GM18526 (cell line): ENCODE results near the gene REXO5.
A peak's percentile ranks its signal among the peaks of the same experiment; 100 is the strongest.

ENCODE experiments used
- POLR2A ChIP-seq: IDR thresholded peaks from 3 replicates; pipeline ENCODE4 v1.6.1; 2011; ENCODE audit not compliant: insufficient read length; ENCODE audit errors: extremely low read depth

REXO5 gene

GRCh38 chr16:20806168-20807050 lies at the start of gene REXO5, which contains the start of gene ERI2:
TSS of gene REXO5 (plus strand) at chr16:20806527. CDS start at chr16:20806954, 427 bp downstream.
TSS of gene ERI2 (minus strand) at chr16:20806472. CDS start at chr16:20806430, 42 bp downstream.
- TF ChIP-seq POLR2A = no peak

GRCh38 chr16:20760346-20760745 lies 46.0 kb upstream of the REXO5 start:
- no peak for TF ChIP-seq POLR2A

GRCh38 chr16:20761175-20761574 lies 45.2 kb upstream of the REXO5 start:
- no peak for TF ChIP-seq POLR2A

GRCh38 chr16:20762404-20763123 lies 43.8 kb upstream of the REXO5 start:
- no peak for TF ChIP-seq POLR2A

- TF ChIP-seq POLR2A = peak; percentile 45
Measured at GRCh38 chr16:20763461-20764232, 42.7 kb upstream of the REXO5 start, which contains the start of gene ACSM3. TSS of gene ACSM3 (plus strand) at chr16:20764014. CDS start at chr16:20770035, 6,021 bp downstream.

GRCh38 chr16:20765732-20766131 lies 40.6 kb upstream of the REXO5 start:
- no peak for TF ChIP-seq POLR2A

- TF ChIP-seq POLR2A = no peak
Measured at GRCh38 chr16:20766294-20766693, 40.0 kb upstream of the REXO5 start.

- TF ChIP-seq POLR2A = no peak
Measured at GRCh38 chr16:20767577-20767976, 38.8 kb upstream of the REXO5 start.

- TF ChIP-seq POLR2A = no peak
Measured at GRCh38 chr16:20768121-20768520, 38.2 kb upstream of the REXO5 start.

GRCh38 chr16:20768818-20769217 lies 37.5 kb upstream of the REXO5 start:
- TF ChIP-seq POLR2A = no peak

- no peak for TF ChIP-seq POLR2A
Measured at GRCh38 chr16:20773679-20774078, 32.6 kb upstream of the REXO5 start.

- TF ChIP-seq POLR2A = no peak
Measured at GRCh38 chr16:20774703-20775362, 31.5 kb upstream of the REXO5 start.

- TF ChIP-seq POLR2A = no peak
Measured at GRCh38 chr16:20781697-20782096, 24.6 kb upstream of the REXO5 start.

- no peak for TF ChIP-seq POLR2A
Measured at GRCh38 chr16:20782470-20782869, 23.9 kb upstream of the REXO5 start.

GRCh38 chr16:20784204-20784603 lies 22.1 kb upstream of the REXO5 start:
- no peak for TF ChIP-seq POLR2A
